ENCODE measurements around the gene TRMT1L.
A peak's percentile ranks its signal among the peaks of the same experiment; 100 is the strongest.

The TRMT1L gene

DNA sequence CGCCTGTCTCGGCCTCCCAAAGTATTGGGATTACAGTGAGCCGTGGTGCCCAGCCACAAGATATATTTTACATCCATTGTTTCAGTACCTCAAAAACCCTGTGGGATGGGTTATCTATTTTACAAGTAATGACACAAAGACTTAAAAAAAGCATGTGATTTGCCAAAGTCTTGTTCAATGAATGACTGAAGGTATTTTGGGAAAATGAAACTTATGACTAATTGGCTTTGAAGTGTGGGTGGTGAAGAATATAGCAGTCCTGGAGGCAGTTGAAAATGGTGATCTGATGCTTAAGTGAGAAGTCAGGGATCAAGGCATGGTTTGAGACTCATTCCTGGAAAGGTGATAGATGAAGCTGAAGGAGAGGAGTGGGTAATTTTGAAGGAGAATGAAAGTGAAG lies 3.2 kb upstream of the TRMT1L start:
- no peak overlapping the region for H3K4me3 ChIP-seq (ENCODE audit: low read depth, low read length)
- TF ChIP-seq, protein P1, sequence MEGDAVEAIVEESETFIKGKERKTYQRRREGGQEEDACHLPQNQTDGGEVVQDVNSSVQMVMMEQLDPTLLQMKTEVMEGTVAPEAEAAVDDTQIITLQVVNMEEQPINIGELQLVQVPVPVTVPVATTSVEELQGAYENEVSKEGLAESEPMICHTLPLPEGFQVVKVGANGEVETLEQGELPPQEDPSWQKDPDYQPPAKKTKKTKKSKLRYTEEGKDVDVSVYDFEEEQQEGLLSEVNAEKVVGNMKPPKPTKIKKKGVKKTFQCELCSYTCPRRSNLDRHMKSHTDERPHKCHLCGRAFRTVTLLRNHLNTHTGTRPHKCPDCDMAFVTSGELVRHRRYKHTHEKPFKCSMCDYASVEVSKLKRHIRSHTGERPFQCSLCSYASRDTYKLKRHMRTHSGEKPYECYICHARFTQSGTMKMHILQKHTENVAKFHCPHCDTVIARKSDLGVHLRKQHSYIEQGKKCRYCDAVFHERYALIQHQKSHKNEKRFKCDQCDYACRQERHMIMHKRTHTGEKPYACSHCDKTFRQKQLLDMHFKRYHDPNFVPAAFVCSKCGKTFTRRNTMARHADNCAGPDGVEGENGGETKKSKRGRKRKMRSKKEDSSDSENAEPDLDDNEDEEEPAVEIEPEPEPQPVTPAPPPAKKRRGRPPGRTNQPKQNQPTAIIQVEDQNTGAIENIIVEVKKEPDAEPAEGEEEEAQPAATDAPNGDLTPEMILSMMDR (IDR thresholded peaks at IDR 0.05; ENCODE audit: low read depth, low read length), result no peak

DNA sequence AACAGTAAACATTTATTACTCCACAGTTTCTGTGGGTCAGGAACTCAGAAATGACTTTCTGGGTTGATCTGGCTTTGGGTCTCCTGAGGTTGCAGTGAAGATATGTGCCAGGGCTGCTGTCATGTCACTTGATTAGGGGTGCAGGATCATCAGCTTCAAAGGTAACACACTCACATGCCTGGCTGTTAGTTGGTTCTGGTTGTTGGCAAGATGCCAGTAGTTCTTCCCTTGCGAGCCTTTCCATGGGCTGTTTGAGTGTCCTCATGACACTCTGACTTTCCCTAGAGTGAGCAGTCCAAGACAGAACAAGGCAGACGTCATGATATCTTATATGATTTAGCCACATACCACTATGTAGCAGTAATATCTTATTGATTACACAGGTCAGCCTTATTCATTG lies 2.0 kb upstream of the TRMT1L start:
- TF ChIP-seq, protein P1 (IDR thresholded peaks at IDR 0.05; ENCODE audit: low read depth, low read length), result no peak

DNA sequence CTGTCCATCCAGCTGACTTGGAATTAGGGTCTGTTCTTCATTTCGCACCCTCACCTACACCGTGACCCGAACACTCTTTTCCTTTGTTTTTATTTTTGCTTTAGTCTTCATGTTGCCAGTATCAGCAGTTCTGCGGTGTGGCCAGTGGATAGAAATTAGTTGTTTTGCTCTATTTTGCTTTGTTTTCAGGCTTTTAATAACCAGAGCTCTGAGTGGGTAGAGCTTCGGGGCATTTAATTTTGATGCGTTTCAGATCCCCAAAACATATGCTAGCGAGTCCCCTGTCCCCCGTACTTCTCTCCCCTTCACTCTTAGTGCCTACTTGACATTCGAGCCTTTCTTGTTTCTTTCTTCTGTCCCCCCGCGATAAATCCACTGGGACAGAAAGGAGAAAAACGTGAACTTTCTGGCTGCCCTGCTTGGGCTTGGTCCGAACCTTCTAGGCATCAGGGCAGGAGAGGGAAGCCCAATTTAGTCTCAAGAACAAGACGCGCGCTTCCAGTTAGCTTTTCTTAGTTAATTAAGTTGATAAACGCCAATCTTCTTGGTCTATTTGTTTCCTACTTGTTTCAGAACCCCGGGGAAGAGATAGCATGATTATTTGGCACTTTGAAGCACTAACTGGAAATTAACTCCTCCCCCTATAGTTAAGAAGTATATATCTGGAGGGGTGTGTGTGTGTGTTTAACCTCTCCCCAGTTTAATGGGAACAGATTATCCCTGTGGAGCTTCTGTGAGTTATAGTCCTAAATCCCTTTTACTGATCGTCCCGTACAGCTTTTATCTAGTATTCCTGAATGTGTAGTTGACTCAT lies 1.1 kb upstream of the TRMT1L start:
- TF ChIP-seq, protein P1 (IDR thresholded peaks at IDR 0.05; ENCODE audit: low read depth, low read length), result no peak
- peak overlapping the region; percentile 83 for H3K4me3 ChIP-seq (ENCODE audit: low read depth, low read length)

More for the DNA sequence above, 2.0 kb upstream of the TRMT1L start:
- no peak overlapping the region for H3K4me3 ChIP-seq (ENCODE audit: low read depth, low read length)

DNA sequence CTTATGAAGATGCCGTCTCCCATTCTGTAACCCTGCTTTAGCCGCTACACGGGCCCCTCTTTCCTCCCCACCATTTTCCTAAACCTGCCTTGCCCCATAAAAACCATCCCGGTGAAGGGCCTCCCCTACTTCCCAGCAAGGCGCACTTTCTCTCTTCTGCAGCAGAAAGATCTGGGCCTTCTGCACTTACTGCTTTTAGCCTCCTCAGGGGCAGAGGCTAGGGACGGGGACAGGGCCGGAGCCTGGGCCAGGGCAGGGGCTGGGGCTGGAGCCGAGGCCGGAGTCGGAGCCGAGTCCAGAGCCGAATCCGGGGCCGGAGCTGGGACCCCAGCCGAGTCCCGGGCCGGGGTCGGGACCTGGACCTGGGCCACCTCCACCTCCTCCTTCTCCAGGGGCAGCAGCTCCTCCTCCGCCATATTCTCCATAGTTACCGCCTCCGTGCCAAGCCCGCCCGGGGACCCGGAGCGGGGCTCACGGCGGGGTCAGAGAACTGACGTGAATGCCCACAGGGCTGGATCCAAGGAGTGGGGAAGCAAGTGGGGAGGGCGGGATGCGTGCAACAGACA lies 382 bp downstream of the TRMT1L start:
- TF ChIP-seq, protein P1 (IDR thresholded peaks at IDR 0.05; ENCODE audit: low read depth, low read length), result no peak
- peak overlapping the region; percentile 83 for H3K4me3 ChIP-seq (ENCODE audit: low read depth, low read length)

DNA sequence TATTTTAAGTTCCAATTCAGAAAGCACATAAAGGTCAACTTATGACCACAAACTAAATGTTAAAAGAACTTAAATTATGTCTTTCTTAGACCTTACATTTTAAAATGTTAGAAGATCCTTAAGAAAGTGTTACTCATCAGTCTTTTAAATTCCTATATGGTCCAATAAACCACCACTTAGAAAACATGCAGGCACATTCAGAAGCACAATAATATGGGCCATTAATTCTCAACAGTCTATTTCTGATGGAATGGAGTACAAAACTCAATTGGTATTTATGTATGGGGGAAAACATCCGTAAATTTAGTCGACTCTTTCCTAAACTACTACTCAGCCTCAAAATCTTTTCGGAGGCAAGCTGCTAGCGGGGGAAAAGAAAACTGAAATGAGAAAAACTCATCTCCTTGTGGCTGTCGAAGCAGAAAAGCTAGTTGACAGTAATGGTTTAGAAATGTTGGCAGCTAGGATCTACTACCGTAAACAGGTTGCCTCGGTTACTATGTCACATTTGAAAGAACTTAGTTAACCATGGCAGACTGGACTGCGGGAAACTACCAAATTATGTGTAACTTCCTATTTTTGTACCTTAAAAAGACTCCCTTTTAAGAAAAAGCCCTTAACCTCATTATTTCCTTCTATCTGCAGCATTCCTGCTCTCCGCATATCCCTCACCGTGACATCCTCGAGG lies 1.0 kb downstream of the TRMT1L start:
- TF ChIP-seq, protein P1 (IDR thresholded peaks at IDR 0.05; ENCODE audit: low read depth, low read length), result no peak
- peak overlapping the region; percentile 83 for H3K4me3 ChIP-seq (ENCODE audit: low read depth, low read length)

DNA sequence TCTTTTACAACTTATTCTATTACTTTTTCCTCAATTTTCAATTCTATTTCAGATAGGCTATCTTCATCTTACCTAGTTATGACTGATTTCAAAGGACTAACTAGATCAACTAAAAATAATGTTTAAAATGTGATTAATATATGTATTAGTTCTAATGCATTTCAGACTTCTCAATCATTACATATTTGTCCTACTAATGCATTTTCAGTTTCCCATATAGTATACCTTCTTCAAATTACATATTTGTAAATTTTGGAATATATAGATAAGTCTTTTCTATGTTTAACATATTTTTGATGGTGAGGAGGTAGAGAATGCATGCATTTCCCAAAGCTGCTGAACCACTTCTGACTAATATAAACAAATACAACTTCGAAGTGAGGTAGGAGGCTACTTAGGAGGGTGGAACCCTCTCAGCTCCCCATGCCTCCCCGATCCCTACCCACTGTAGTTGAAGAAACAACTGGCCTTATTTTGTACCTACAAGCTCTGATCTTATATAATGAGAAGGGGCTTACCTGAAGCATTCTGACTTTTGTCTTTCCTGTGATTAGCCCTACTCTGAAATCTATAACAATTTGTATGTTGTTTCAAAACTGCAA lies 1.7 kb downstream of the TRMT1L start:
- H3K4me3 ChIP-seq (ENCODE audit: low read depth, low read length), result peak overlapping the region; percentile 83
- TF ChIP-seq, protein P1 (IDR thresholded peaks at IDR 0.05; ENCODE audit: low read depth, low read length), result no peak

All from WI38 (cell line).